NCI-H146 treated with DMSO at 0.1 percent for 48 hours (cell line): ENCODE results near the gene CTDNEP1.

Source experiments
- DNase-seq: peaks from one replicate; lab custom pipeline; 2025; ENCODE audit not compliant: unreplicated experiment; lab: John Stamatoyannopoulos, UW

CTDNEP1 gene

DNA sequence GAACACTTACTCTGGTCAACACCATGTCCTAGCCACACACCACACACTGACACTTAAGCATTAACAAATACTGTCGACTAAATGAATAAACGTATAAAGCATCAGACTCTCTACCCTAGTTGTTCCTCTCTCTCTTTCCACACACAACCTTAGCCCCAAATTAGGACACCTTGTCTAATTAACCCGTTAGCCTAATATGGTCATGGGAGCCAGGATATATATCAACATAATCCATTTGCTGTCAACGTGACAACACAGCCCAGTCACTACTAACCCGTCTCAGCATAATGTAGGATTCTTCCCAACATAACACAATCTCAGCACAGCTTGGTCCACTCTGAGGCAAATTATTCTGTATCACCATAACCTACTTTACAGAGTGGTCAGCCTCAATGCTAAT lies 19.4 kb downstream of the CTDNEP1 start:
- no peak for DNase-seq

DNA sequence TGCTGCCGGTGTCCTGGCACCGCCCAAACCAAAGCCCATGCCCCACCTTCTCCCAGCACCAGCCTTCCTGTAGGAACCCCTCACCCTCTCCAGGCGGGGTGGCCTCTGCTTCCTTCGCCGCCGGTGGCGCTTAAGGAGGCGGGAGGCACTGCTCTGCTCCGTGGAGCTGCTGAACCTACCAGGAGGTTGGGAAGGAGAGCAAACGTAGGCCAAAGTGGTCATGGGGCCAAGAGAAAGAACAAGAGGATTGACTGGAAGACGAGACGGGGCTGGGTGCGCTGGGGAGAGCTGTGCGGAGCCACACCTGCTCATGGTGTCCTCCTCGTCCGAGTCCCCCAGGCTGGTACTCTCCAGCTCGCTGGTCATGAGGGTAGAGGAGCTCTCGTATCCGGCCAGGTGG lies 22.0 kb downstream of the CTDNEP1 start:
- no peak for DNase-seq

- no peak for DNase-seq
Measured at GRCh38 chr17:7228920-7229319, 22.6 kb downstream of the CTDNEP1 start.

DNA sequence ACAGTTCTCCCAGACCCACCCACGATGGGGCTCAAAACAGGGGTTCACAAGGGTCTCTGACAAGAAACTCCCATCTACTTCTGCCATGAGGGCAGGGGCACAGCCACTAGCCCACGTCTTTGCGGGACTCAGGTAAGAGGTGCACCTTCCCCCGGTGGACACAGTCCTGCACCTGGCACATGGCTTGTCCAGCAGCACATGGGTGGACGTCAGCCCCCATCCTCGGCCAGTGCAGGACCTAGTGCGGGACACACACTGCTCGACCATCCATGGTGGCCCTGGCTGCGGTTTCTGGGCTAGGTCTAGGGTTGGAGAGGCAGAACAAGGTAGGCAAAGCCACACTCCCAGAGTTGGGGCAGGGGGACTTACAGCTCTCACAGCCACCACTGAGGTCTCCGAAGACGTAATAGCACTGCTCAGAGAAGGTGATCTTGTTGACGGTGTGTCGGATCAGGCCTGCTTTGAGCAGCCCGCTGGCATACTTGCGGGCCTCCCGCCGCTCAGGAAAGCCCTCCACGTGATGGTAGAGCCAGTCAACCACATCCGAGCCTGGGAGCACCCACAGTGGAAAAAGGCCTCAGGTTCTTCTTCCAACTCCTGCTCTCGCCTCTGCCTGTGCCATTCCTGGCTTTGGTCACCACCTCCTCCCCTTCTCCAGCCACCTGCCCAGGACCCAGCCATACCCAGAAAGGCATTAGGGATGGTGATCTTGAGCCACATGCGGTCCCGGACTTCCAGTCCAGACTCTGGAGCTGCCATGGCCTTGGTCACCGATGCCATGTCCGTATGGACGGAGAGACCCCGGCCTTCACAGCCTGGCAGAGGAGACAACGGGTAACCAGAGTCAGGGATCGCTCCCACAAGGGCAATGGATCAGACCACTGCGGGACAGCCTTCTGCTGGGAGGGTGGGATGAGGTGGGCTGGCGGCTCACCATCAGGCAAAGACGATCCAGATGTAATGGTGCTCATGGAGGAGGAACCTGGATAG lies 24.5 kb downstream of the CTDNEP1 start:
- DNase-seq, result no peak

DNA sequence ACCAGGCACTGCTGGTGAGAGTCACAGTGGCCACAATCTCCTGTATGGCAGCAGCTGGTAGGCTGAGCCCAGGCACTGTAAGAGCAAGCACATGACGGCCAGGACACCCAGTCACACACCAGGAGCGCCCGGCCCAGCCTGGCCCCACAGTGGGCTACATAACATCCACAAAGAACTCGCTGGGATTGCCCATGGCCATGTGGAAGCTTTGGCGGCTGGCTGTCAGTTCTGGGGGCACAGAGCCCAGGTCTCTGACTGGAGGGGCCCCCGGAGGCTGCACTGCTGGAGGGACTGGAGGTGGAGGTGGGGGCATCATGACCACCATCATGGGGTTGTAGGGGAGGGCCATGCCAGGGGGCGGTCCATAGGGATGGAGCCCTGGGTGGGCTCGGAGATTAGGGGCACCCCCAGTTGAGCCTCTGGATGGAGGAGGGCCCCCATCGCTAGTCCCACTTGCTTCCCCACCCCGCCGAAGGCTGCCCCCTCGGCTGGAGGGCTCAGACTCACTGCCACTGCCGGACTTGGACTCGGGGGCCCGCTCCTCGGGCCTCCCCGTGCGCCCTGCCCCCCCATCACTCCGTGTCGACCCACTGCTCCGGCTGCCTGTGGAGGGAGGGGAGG lies 25.7 kb downstream of the CTDNEP1 start:
- no peak for DNase-seq

- DNase-seq, result no peak
Measured at GRCh38 chr17:7224661-7225111, 26.8 kb downstream of the CTDNEP1 start.

GRCh38 chr17:7224110-7224509 lies 27.4 kb downstream of the CTDNEP1 start:
- no peak for DNase-seq

- DNase-seq, result no peak
Measured at GRCh38 chr17:7223375-7223774, 28.2 kb downstream of the CTDNEP1 start.

DNA sequence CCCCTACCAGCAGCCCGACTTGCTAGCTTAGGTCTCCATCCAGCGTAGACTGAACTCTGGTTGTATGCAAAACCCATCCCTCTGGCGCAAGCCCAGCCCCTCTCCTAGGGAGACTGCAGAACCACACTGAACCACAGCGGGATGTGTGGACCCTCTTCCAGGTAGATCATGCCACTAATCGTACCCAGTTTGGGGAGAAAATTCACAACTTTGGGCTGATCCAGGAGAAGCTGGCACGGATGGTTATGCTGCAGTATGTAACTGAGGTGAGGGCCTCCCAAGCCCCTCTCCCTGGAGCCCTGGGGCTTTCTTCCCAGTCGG lies 28.6 kb downstream of the CTDNEP1 start:
- no peak for DNase-seq

DNA sequence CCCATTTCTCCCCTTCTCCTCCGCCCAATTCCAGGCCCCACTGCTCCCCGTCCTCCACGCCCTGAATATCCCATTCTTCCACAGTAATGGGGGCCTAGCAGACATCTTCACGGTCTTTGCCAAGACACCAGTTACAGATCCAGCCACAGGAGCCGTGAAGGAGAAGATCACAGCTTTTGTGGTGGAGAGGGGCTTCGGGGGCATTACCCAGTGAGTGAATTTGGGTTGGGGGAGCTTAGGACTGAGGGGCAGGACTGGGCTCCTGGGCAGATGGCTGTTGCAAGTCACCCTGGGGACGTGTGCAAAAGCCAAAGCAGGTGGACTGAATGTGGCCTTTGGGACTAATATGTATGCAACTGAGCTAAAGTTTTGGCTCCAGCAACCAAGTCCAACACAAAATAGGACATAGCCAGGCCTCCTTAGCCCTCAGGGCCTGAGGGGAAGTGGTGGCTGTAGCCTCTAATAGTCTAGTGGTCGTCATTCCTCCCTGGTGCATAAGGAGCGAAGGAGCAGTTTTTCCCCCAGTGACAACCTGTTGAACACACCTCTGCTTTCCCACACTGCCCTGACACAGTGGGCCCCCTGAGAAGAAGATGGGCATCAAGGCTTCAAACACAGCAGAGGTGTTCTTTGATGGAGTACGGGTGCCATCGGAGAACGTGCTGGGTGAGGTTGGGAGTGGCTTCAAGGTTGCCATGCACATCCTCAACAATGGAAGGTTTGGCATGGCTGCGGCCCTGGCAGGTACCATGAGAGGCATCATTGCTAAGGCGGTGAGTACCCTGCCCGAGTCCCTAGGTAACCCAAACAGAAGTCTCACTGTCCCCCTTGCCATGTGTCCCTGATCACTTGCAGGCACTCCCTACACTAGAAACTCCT lies 29.2 kb downstream of the CTDNEP1 start:
- no peak for DNase-seq

GRCh38 chr17:7221278-7222092 lies 30.0 kb downstream of the CTDNEP1 start:
- no peak for DNase-seq

GRCh38 chr17:7220593-7221277 lies 30.8 kb downstream of the CTDNEP1 start:
- peak; percentile 3 for DNase-seq

GRCh38 chr17:7219812-7220592 lies 31.5 kb downstream of the CTDNEP1 start, which contains the start of the genes ACADVL and DLG4:
Gene ACADVL, plus strand, starts transcription at chr17:7219938. Its CDS starts 47 bp downstream, at chr17:7219985.
Gene DLG4, minus strand, starts transcription at chr17:7219836.
- peak; percentile 58 for DNase-seq

DNA sequence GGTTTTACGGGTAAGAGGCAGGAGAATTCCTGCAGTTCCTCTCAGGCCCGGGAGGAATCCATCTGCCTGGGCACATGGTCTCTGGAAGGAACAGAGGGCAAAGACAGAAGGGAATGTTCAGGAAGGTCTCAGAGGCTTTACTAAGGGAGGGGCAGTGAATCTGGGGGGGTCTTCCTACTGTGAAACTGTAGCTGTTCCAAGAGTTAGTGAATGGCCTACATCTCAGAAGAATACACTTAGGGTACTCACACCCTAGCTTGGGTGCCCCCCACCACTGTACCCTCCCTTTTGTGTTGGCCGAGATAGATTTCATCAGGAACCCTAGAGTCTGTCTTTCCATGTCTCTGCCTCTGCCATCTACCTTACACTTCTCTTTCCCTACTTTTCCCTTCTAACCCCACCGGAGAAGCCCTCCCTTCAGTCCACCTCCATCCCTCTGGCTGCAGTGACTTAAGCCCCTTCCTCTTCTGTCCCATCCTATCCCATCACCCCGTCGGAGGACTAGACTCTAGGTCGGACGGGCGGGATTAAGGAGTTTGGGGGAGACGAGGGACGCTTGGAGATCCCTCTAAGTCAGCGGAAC lies 32.2 kb downstream of the CTDNEP1 start:
- no peak for DNase-seq

DNA sequence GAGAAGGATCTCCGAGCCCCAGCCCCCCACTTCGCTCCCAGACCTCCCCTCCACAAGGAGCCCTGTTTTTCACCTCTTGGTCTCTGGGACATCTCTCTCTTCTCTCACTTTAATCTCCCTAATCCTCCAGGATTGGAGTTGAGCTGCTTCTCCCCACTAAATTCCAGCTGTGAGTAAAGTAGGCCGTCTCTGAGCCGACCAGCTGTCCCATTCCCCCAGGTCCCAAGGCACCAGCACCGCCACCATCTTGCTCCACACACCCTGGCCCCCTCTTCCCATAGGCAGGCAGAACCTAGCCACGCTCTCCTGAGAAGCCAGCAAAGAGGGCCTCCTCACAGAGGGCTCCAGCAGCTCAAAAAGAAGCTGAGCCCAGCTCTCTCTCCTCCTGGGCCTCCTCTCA lies 32.8 kb downstream of the CTDNEP1 start:
- no peak for DNase-seq

GRCh38 chr17:7218166-7218565 lies 33.4 kb downstream of the CTDNEP1 start:
- DNase-seq, result no peak

DNA sequence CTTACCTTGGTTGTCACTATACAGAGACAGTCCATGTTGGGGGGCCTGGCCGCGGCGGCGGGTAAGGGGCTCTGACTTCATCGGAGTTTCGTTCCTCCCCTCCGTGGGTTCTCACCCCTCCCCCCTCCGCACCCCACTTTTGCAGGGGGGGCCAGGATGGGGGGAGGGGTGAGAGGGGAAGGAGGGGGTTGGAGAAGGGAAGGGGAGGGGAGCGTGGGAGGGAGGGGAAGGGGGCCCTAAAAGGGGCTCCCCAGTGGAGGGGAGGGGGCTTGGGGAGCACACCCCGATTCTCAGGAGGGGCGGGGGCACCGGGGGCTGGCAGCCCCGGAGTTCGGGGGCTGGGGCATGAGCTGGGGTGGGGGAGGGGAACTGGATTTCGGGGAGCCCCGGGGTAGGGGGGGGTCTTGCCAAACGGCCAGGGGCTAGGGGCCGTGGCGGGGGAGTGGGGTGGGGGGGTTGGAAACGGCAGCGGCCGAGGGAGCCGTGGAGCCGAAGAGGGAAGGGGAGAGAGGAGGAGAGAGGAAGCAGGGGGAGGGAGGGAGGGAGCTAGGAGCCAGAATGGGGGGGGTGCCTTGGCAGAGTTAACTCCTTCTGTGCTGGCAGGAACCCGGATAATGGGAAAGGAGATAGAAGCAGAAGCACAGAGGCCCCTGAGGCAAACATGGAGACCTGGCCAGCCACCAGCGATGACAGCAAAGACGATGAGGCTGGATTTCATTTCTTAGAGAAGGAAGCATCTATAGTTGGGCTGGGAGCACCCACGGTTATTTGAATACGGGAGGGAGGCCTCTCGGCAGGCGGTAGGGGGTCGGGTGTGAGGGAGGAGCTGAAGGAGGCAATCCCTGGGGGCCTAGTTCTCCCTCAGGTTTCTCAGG lies 34.2 kb downstream of the CTDNEP1 start:
- DNase-seq, result peak; percentile 15
